NCI-H1105 (cell line): ENCODE measurements around the gene SPDL1.
"Not testable (repeated sequence)": the region's sequence is repeated elsewhere in the genome, so short reads cannot be mapped to it uniquely, and the experiment has no call there.

ENCODE experiments used
- DNase-seq: peaks from one replicate; lab custom pipeline; 2025; lab: John Stamatoyannopoulos, UW

Gene SPDL1

GRCh38 chr5:169574134-169574646 lies 9.4 kb upstream of the SPDL1 start:
- DNase-seq: no peak

- DNase-seq: no peak
Measured at GRCh38 chr5:169576181-169576598, 7.4 kb upstream of the SPDL1 start.

DNA sequence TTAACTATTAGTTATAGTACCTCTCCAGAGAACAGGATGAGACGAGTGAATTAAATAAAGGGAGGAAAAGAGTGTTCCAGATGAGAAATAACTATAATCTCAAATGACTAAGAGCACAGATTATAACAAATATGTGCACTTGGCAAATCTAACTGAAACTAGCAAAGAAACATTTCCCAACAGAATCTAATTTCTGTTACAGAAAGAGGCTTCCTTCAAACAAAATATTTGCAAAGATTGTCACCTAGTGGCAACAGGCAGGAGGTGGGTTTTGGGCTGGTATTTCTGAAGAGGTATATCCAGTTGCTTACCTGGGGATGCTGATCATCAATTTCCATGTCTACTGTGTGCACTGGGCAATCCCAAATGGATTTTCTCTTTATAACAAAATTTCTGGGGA lies 5.6 kb upstream of the SPDL1 start:
- DNase-seq: no peak

DNA sequence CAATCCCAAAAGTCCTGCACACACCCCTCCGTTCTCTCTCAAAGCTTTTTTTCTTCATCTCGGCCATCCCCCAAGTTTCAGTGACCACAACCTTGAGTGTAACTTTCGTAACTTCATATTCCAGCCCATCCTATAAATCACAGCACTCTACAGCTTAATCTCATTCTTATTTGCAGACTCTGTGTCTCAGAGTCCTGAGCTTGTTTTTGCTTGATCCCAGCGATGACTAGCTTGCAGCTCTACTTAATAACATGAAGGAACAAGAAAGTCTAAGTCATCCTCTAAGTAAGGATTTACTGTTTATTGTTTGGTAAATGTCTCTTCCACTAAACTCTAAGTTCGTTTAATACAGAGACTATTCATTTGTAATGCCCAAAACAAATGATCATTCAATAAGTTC lies 2.6 kb upstream of the SPDL1 start:
- no peak for DNase-seq

DNA sequence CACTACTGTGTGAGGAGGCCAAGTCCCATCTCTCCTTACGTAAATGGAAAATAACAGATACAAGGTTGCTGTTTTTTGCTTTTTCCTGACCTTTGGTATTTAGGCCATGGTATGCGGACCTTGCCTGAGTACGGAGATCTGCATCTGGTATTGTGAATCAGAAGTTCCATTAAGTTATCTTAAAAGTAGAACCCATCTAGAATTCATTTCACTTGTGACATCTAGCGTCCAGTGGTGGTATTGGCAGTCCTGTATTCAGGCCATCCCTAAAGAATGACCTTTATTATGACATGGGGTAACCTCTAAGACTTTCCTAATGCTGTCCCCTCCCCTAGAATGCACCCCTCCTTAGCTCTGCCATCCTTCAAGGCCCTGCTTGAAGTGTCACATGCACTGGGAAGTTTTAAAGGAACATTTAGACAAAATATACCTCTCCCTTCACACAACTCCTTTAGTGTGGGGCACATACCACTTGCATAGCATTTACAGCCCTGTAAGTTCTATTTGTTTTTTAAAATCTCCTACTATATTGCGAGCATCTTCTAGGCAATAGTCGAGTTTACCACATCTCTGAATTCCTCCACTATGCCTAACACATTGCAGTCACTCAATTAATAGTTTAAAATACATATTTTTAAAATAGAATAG lies 1.9 kb upstream of the SPDL1 start:
- DNase-seq: no peak

- DNase-seq: no peak
Measured at GRCh38 chr5:169583101-169583423, 511 bp upstream of the SPDL1 start.

DNA sequence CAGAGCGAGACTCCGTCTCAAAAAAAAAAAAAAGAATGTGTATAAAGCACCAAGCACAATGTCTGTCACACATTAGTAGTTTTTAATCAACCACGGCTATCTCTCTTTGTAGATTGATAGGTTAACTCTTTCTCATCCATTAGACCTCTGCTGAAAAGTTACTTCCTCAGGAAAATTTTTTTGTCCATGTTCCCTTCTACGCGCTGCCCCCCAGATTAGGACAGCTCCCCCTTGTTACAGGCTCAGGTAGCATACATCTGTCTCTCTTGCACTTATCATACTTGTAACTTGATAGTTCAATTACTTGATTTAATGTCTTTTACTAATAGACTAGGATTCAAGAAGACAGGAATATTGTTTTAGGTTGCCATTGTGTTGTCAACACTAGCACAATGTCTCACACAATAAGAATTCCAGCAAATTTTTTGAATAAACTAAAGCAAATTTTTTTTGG lies 1.5 kb downstream of the SPDL1 start:
- no peak for DNase-seq

- no peak for DNase-seq
Measured at GRCh38 chr5:169590602-169591001, 7.0 kb downstream of the SPDL1 start.

GRCh38 chr5:169591636-169592035 lies 8.1 kb downstream of the SPDL1 start:
- DNase-seq: no peak

- DNase-seq: no peak
Measured at GRCh38 chr5:169592937-169593650, 9.5 kb downstream of the SPDL1 start.

GRCh38 chr5:169595172-169595820 lies 11.7 kb downstream of the SPDL1 start:
- no peak for DNase-seq

- no peak for DNase-seq
Measured at GRCh38 chr5:169599451-169599850, 15.9 kb downstream of the SPDL1 start.

GRCh38 chr5:169602535-169602934 lies 19.0 kb downstream of the SPDL1 start:
- no peak for DNase-seq

- DNase-seq: no peak
Measured at GRCh38 chr5:169606279-169606678, 22.7 kb downstream of the SPDL1 start.

GRCh38 chr5:169607882-169608281 lies 24.3 kb downstream of the SPDL1 start:
- DNase-seq: no peak

GRCh38 chr5:169609716-169610115 lies 26.1 kb downstream of the SPDL1 start:
- no peak for DNase-seq

GRCh38 chr5:169610606-169611005 lies 27.0 kb downstream of the SPDL1 start:
- no peak for DNase-seq

DNA sequence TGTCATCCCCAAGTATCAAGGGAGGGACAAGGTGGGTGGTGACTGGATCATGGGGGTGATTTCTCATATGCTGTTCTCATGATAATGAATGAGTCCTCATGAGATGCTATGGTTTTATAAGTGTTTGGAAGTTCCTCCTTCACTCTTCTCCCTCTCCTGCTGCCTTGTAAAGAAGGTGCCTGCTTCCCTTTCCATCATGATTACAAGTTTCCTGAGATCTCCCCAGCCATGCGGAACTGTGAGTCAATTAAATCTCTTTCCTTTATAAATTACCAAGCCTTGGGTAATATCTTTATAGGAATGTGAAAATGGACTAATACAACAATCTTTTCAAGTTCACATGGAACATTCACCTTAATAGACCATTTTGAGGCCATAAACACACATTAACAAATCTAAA lies 32.0 kb downstream of the SPDL1 start:
- DNase-seq: no peak

GRCh38 chr5:169624307-169624706 lies 40.7 kb downstream of the SPDL1 start:
- not testable (repeated sequence) for DNase-seq

DNA sequence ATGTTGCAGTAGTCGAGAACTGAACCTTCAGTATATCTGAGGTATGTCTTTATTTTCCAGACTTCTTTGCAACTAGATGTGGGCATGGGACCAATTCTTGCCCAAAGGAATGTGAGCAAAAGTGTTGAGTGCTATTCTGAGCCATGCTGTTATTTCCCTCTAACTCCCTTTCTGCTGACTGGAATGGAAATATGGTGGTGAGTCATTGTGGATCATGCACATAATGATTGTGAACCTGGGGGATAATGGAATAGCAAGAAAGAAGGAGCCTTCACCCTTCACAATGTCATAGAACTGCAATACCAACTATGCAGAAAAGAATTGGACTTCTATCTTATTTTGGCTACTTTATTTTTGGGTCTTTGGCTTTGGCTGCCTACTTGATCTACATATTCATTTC lies 43.2 kb downstream of the SPDL1 start:
- no peak for DNase-seq

DNA sequence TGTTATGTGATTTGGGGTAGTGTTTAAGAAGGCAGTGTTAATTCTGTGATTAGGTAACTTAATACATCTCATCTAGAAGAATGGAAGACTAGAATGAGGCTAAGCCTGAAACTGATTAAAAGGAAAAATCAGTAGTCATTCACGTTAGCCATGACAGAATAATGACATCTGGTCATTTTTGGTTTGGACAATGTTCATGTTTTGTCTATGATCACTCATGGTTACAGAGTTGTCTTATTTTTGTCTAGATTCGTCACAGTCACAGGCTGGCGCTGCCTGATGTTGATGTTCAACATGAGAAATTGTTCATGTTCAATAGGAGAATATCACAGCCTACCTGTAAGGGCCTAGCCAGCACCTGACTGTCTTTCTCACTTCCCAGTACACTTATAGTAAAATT lies 44.0 kb downstream of the SPDL1 start:
- DNase-seq: no peak

GRCh38 chr5:169628892-169629291 lies 45.3 kb downstream of the SPDL1 start:
- no peak for DNase-seq

GRCh38 chr5:169629847-169630548 lies 46.4 kb downstream of the SPDL1 start:
- DNase-seq: no peak
